GM19372 (cell line): ENCODE data around the gene ATG9A.
"Not testable (repeated sequence)": the region's sequence is repeated elsewhere in the genome, so short reads cannot be mapped to it uniquely, and the experiment has no call there.

Experiments used
- ATAC-seq: cut with Tn5 transposase; IDR thresholded peaks from one replicate; pipeline ENCODE4 v1.9.1; 2021; ENCODE audit warnings: mild to moderate bottlenecking, low read depth, moderate library complexity; ENCODE audit not compliant: unreplicated experiment

The ATG9A gene

GRCh38 chr2:219207134-219207883 lies 22.1 kb downstream of the ATG9A start:
- ATAC-seq: no peak

- ATAC-seq: peak; percentile 98
Measured at GRCh38 chr2:219206328-219207133, 22.9 kb downstream of the ATG9A start, which contains the start of gene ZFAND2B. Gene ZFAND2B (plus strand): TSS chr2:219206782. CDS start chr2:219206988, 206 bp downstream.

- ATAC-seq: no peak
Measured at GRCh38 chr2:219205981-219206327, 23.5 kb downstream of the ATG9A start.

DNA sequence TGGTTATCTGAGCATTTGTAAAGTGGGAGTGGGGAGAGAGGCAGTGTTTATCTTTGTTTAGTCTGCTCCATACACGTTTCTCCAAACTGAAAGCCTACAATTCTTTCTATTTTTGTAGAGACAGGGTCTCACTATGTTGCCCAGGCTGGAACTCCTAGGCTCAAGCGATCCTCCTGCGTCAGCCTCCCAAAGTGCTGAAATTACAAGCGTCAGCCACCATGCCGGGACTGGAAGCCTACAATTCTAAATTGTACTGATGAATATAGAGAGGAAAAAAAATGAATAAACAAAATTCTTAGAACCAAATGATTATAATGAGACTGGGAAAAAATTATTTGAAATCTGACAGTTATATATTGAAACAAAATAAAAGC lies 24.3 kb downstream of the ATG9A start:
- ATAC-seq: no peak

- ATAC-seq: no peak
Measured at GRCh38 chr2:219204425-219205164, 24.8 kb downstream of the ATG9A start.

DNA sequence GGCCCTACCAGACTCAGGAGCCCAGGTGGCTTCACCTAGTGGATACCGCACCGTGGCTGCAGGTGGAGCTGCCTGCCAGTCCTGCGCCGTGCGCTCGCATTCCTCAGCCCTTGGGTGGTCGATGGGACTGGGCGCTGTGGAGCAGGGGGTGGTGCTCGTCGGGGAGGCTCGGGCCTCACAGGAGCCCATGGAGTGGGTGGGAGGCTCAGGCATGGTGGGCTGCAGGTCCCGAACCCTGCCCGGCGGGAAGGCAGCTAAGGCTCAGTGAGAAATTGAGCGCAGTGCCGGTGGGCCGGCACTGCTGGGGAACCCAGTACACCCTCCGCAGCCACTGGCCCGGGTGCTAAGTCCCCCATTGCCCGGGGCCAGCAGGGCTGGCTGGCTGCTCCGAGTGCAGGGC lies 28.1 kb downstream of the ATG9A start:
- not testable (repeated sequence) for ATAC-seq

GRCh38 chr2:219200502-219201326 lies 28.7 kb downstream of the ATG9A start:
- ATAC-seq: not testable (repeated sequence)

DNA sequence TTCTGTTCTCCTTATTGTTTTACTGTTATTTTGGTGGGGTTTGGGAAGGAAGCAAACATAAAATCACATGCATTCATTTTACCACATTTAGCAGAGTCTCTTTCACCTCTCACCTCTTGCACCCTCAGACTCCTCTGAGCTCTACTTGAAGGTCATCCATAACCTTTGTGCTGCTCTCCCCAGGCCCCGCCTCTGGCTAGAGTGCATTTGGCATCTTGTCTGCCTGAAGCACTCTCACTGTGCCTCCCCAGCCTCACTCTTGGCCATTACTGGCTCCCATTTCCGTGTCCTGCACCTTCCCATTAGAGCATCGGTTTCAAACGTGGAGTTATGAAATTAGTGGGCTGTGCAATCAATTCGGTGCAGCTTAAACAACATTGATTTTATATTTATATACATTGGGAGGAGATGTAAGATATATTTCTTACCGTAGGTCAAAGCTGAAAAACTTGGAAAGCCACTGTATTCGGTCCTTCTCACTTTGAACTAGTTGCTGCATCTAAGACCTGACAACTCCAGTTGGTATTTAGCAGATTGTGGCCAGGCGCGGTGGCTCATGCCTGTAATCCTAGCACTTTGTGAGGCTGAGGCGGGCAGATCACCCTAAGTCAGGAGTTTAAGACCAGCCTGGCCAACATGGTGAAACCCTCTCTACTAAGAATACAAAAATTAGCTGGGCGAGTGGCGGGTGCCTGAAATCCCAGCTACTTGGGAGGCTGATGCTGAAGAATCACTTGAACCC lies 29.8 kb downstream of the ATG9A start:
- ATAC-seq: no peak

- ATAC-seq: no peak
Measured at GRCh38 chr2:219198974-219199373, 30.5 kb downstream of the ATG9A start.

DNA sequence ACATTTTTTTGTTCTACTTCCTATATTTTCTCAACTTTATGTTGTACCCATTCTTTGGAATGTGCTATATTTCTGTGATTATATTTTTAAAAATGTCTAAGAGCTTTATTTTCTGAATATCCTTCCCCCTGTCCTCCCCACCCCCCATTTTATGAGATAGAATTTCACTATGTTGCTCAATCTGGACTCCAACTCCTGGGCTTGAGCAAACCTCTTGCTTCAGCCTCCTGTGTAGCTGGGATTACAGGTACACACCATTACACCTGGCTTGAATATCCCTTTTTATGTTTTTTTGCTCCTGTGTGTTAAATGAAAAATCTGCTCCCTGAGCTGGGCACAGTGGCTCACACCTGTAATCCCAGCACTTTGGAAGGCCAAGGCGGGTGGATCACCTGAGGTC lies 32.0 kb downstream of the ATG9A start:
- ATAC-seq: no peak

GRCh38 chr2:219186754-219187456 lies 42.5 kb downstream of the ATG9A start:
- peak; percentile 51 for ATAC-seq

DNA sequence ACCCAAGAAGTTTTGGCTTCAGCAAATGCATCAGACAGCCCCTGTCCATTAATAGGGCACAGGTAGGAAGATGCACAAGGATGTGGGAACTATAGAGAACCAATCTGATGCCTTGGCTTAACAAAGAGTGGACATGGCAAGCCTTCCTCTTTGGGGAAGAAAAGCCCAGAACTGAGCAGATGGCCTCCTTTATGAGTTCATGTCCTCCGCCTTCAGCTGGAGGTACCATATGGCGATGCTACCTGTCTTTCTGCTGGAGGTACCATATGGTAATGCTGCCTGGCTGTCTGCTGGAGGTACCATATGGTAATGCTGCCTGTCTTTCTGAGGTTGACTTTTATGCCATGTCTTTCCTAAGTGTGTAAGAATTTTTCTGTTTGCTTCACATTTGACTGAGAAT lies 45.3 kb downstream of the ATG9A start:
- no peak for ATAC-seq

DNA sequence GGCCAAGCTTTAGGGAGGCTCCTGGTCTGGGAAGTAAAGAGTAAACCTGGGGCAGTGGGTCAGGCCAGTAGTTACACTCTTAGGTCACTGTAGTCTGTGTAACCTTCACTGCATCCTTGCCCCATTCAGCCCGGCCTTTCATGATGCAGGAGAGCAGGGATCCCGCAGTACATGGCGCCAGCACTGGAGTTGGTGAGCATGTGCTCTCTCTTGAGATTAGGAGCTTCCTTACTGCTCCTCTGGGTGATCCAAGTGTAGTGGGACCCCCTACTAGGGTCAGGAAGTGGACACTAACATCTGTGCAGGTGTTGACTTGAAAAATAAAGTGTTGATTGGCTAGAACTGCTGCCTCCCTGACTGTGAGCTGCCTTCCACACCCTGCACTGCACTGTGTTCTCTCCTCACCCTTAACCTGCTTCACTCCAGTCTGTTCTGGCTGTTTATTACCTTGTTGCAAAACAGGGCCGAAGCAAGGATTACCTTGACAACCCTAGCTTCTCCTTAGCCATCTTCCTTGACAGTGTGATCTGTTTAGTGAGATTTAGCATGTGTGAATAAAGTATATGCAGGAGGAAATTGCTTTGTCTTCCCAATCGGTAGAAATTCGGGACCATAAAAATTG lies 46.2 kb downstream of the ATG9A start:
- ATAC-seq: no peak

- ATAC-seq: no peak
Measured at GRCh38 chr2:219182331-219183150, 46.9 kb downstream of the ATG9A start.

- no peak for ATAC-seq
Measured at GRCh38 chr2:219181531-219181930, 47.9 kb downstream of the ATG9A start.

- ATAC-seq: no peak
Measured at GRCh38 chr2:219180961-219181360, 48.5 kb downstream of the ATG9A start.

GRCh38 chr2:219179601-219180465 lies 49.6 kb downstream of the ATG9A start:
- no peak for ATAC-seq
